K562 (cell line): ENCODE measurements around the gene IPCEF1. TPM values are rescaled to one million over a fixed set of nuclear protein-coding genes. Genes with fewer than 3 reads are reported as not detected.

ENCODE experiments used
- ATAC-seq: fragments of 200-7000 bp; cut with Tn5 transposase; 3 replicates; pipeline ENCODE4 v1.9.1; 2020; ENCODE audit warnings: moderate library complexity
- BruUV-seq: library from RNA; stranded (reverse); fragments of 400-500 nt; replicated peaks from 2 replicates; lab custom pipeline; 2021; lab: Mats Ljungman, UMichigan
- CTCF ChIA-PET: fragments of 300-600 bp; formaldehyde crosslinking; extraction: SDS; loops from one replicate; lab custom pipeline; 2021; ENCODE audit warnings: low intra/inter-chr PET ratio; lab: Yijun Ruan, JAX
- POLR2A ChIA-PET: fragments of 300-600, 350-650 bp; sonication (Branson Sonifier 250); formaldehyde crosslinking; extraction: SDS; loops from one replicate; lab custom pipeline; 2021; ENCODE audit warnings: antibody characterized with exemption, inconsistent platforms; lab: Yijun Ruan, JAX
- DNase-seq, 4 experiments: peaks; one replicate each; pipeline versions ENCODE4 v3.0.0 to v3.0.0-alpha.2; 2011 to 2018; ENCODE audit warnings: low spot score in 3 of 4, mixed read lengths in 3 of 4; ENCODE audit errors: extremely low read depth in 1 of 4
- FAIRE-seq: peaks from 2 replicates; lab custom pipeline; 2011; peaks lifted over from hg19 to GRCh38; lab: Jason Lieb, UNC
- H2AFZ ChIP-seq: 2 replicates; pipeline ENCODE4 v1.6.0; 2011; ENCODE audit warnings: low read depth, low read length, control low read depth, inconsistent platforms
- H3K27ac ChIP-seq: fragments of 200-600 bp; 3 replicates; pipeline ENCODE4 v1.8.0; 2011; ENCODE audit warnings: low read depth, mild to moderate bottlenecking, control low read depth, inconsistent platforms, low read length, moderate library complexity, mixed read lengths; ENCODE audit errors: extremely low read depth
- H3K27me3 ChIP-seq, 2 experiments: fragments of 300-600 bp in 1 of 2; 2 replicates in 1 of 2; 3 replicates in 1 of 2; pipeline versions ENCODE4 v1.6.0 to v1.8.0; 2011; ENCODE audit warnings: inconsistent platforms in 2 of 2, low read length in 2 of 2, mild to moderate bottlenecking in 1 of 2, mixed read lengths in 1 of 2, moderate library complexity in 1 of 2; ENCODE audit not compliant: control insufficient read depth in 2 of 2, insufficient read depth in 2 of 2
- H3K36me3 ChIP-seq: fragments of 300-600 bp; 3 replicates; pipeline ENCODE4 v1.8.0; 2011; ENCODE audit warnings: mild to moderate bottlenecking, low read length, inconsistent platforms; ENCODE audit not compliant: control insufficient read depth, insufficient read depth
- H3K4me1 ChIP-seq, 2 experiments: fragments of 200-600 bp in 1 of 2; replicated peaks in 1 of 2; 2 replicates in 1 of 2; 3 replicates in 1 of 2; pipeline versions ENCODE4 v1.5.1 to v1.8.0; 2011; ENCODE audit warnings: inconsistent platforms in 2 of 2, low read length in 2 of 2, mild to moderate bottlenecking in 1 of 2, mixed read lengths in 1 of 2, moderate library complexity in 1 of 2; ENCODE audit not compliant: control insufficient read depth in 2 of 2, insufficient read depth in 2 of 2
- H3K4me2 ChIP-seq: 2 replicates; pipeline ENCODE4 v1.6.1; 2011; ENCODE audit warnings: low read length, control low read depth, inconsistent platforms, mixed read lengths; ENCODE audit not compliant: insufficient read depth
- H3K4me3 ChIP-seq: fragments of 200-600 bp; sonication (generic), shearing (Covaris generic); 2 replicates; pipeline ENCODE4 v1.5.1; 2016; ENCODE audit warnings: control low read depth, inconsistent platforms
- H3K79me2 ChIP-seq: fragments of 200-600 bp; 3 replicates; pipeline ENCODE4 v1.8.0; 2011; ENCODE audit warnings: low read length, inconsistent platforms; ENCODE audit not compliant: control insufficient read depth, insufficient read depth
- H3K9ac ChIP-seq, 2 experiments: 2 replicates each; pipeline versions ENCODE4 v1.6.0 to v1.6.1; 2011; ENCODE audit warnings: low read depth in 2 of 2, low read length in 2 of 2, control low read depth in 1 of 2, inconsistent platforms in 1 of 2, mild to moderate bottlenecking in 1 of 2, mixed read lengths in 1 of 2; ENCODE audit not compliant: insufficient read depth in 1 of 2
- H3K9me1 ChIP-seq: one replicate; pipeline ENCODE4 v1.6.0; 2011; ENCODE audit warnings: inconsistent platforms, mild to moderate bottlenecking, low read length, moderate library complexity; ENCODE audit not compliant: control insufficient read depth, insufficient read depth
- H3K9me3 ChIP-seq: replicated peaks from 2 replicates; pipeline ENCODE4 v1.5.1; 2011; ENCODE audit warnings: low read depth, low read length, inconsistent platforms; ENCODE audit not compliant: control insufficient read depth, insufficient read depth
- H4K20me1 ChIP-seq: replicated peaks from 2 replicates; pipeline ENCODE4 v1.6.1; 2011; ENCODE audit warnings: low read length, inconsistent platforms, mixed read lengths; ENCODE audit not compliant: control insufficient read depth, insufficient read depth
- ADNP ChIP-seq: fragments of 200-800 bp; sonication (Bioruptor generic); IDR thresholded peaks from 2 replicates; pipeline ENCODE4 v1.6.1; 2016; ENCODE audit warnings: missing genetic modification characterization, missing compliant biosample characterization
- CREM ChIP-seq: IDR thresholded peaks from 2 replicates; pipeline ENCODE4 v1.6.1; 2014; ENCODE audit warnings: antibody characterized with exemption, low read depth
- ERF ChIP-seq: fragments of 450-650 bp; formaldehyde crosslinking; IDR thresholded peaks from 2 replicates; pipeline ENCODE4 v1.4.0; 2020; ENCODE audit warnings: mild to moderate bottlenecking, mixed read lengths
- ETV6 ChIP-seq, 3 experiments: fragments of 150-350 bp in 1 of 3; sonication (generic) in 1 of 3; formaldehyde crosslinking in 1 of 3; IDR thresholded peaks; 2 replicates each; pipeline versions ENCODE4 v1.6.1 to v1.8.0; 2014 to 2022; ENCODE audit warnings: borderline replicate concordance in 2 of 3, low read depth in 2 of 3, antibody characterized with exemption in 1 of 3, low read length in 1 of 3, mild to moderate bottlenecking in 1 of 3, missing genetic modification reagents in 1 of 3
- FOXK2 ChIP-seq, 2 experiments: fragments of 450-650 bp; IDR thresholded peaks in 1 of 2; conservative IDR thresholded peaks in 1 of 2; 2 replicates each; pipeline ENCODE4 v1.6.1; 2016; ENCODE audit warnings: low read depth in 2 of 2, mild to moderate bottlenecking in 1 of 2
- PHB ChIP-seq: fragments of 250-450 bp; sonication (Bioruptor Pico); IDR thresholded peaks from 2 replicates; pipeline ENCODE4 v1.5.0; 2021
- POLR2A ChIP-seq: fragments of 450-650 bp; conservative IDR thresholded peaks from 2 replicates; pipeline ENCODE4 v1.6.1; 2016
- POLR2H ChIP-seq: IDR thresholded peaks from 2 replicates; pipeline ENCODE4 v1.6.1; 2016; ENCODE audit warnings: missing genetic modification characterization, low read depth, mild to moderate bottlenecking, control low read depth, missing compliant biosample characterization, moderate library complexity
- POLR3A ChIP-seq: IDR thresholded peaks from 2 replicates; pipeline ENCODE4 v1.6.1; 2011; ENCODE audit warnings: borderline replicate concordance, mild to moderate bottlenecking, moderate library complexity; ENCODE audit not compliant: insufficient read length, insufficient read depth; ENCODE audit errors: extremely low read depth
- SAFB2 ChIP-seq: fragments of 200-400 bp; formaldehyde crosslinking; IDR thresholded peaks from 2 replicates; pipeline ENCODE4 v1.6.1; 2018; ENCODE audit warnings: borderline replicate concordance, low read length, low read depth, moderate library complexity; ENCODE audit not compliant: severe bottlenecking
- ZNF384 ChIP-seq: IDR thresholded peaks from 2 replicates; pipeline ENCODE4 v1.6.1; 2012; ENCODE audit warnings: low read depth, low read length, improper control_type of control experiment
- ZSCAN29 ChIP-seq: fragments of 450-650 bp; IDR thresholded peaks from 2 replicates; pipeline ENCODE4 v1.6.1; 2017
- WGBS: fragments of 100-300 bp; shearing (Covaris generic); methylation state at CpG from one replicate; pipeline ENCODE4 v1.1.6; 2016; ENCODE audit warnings: low coverage, mixed read lengths; ENCODE audit not compliant: insufficient coverage; ENCODE audit errors: missing lambda C conversion rate; 5-methylcytosine and 5-hydroxymethylcytosine counted together
- in situ Hi-C: fragments of 300-500 bp; cut with MboI; formaldehyde crosslinking; loops from 4 replicates; pipeline ENCODE4 v1.15.0; 2018; ENCODE audit warnings: inconsistent platforms, mixed read lengths
- intact Hi-C: fragments of 100-400 bp; cut with micrococcal nuclease; formaldehyde crosslinking; loops from 2 replicates; pipeline ENCODE4 v1.14.2; 2022
- polyA plus RNA-seq, 8 experiments: library from polyadenylated mRNA; depleted of rRNA in 4 of 8; stranded (reverse) in 5 of 8; unstranded in 3 of 8; fragments of >200 nt; fragmentation: Nextera tagmentation in 2 of 8; fragmentation: Illumina TruSeq in 1 of 8; extraction: Ambion mirVana in 2 of 8; extraction: Trizol in 1 of 8; gene quantifications; 2 replicates each; pipeline versions ENCODE4 v1.2.1 to v1.2.3, GENCODE V29; 2011 to 2014; ENCODE audit warnings: inconsistent platforms in 1 of 8, missing spikeins in 1 of 8
- total RNA-seq, 7 experiments: library from RNA; depleted of rRNA in 6 of 7; stranded (reverse); fragments of >200 nt in 6 of 7; fragmentation: Illumina TruSeq in 2 of 7; extraction: Trizol in 2 of 7; gene quantifications; 2 replicates each; pipeline versions ENCODE4 v1.2.1 to v1.2.3, GENCODE V29; 2011 to 2021; ENCODE audit warnings: low replicate concordance in 1 of 7
- TF ChIP-seq, protein P1 (sequence below), 2 experiments: fragments of 450-650 bp in 1 of 2; sonication (generic) in 1 of 2; formaldehyde crosslinking; conservative IDR thresholded peaks; 2 replicates each; pipeline versions ENCODE4 v1.4.0 to v1.8.1; 2020 to 2022; ENCODE audit warnings: mild to moderate bottlenecking in 1 of 2, missing genetic modification reagents in 1 of 2
- TF ChIP-seq, protein P2 (sequence below): sonication (generic); formaldehyde crosslinking; IDR thresholded peaks from 2 replicates; pipeline ENCODE4 v1.8.0; 2022; ENCODE audit warnings: missing genetic modification reagents, mild to moderate bottlenecking, borderline replicate concordance
- TF ChIP-seq, protein P3 (sequence below): fragments of 250-450 bp; sonication (Bioruptor Pico); IDR thresholded peaks from 2 replicates; pipeline ENCODE4 v1.5.0; 2022; ENCODE audit warnings: mild to moderate bottlenecking

IPCEF1 gene
- total and polyA plus RNA-seq, 9 of the 15 experiments (the other 6 are each of a cell fraction or from before 2014, with no cell fraction given) = 0.14 to 0.18 TPM; not detected in 7

DNA sequence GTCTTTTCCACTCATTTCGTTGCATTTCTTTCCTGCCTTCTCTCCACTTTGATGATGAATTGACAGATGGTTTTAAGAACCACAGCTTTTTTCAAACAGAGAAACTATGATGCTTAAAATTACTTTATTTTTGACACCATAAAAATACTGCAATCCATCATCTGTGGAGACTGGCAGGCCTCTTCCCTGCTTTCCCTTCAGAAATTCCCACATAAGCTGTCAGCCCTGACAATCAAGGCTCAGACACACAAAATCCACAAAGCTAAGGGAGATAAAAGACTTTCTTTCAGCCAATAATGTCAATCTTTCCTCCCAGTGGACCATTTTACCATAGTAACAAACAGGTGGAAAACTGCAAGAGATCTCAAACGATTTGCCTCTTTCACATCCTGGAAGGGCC, 82.4 kb downstream of the IPCEF1 start:
- ChIA-PET POLR2A (interaction anchor here (0.6 kb wide), 1 partner anchor 137 kb away, joined by 3 read pairs; no protein-coding TSS in a partner anchor), CTCF (no interaction called here)
- no peaks in the 10 kb centered on the region for H3K4me1 ChIP-seq
- intact Hi-C loops = no loop called here
- H3K79me2 ChIP-seq = no peaks in the 10 kb centered on the region
- H3K4me3 ChIP-seq = no peak overlapping the region
- H4K20me1 ChIP-seq = no peaks in the 10 kb centered on the region
- BruUV-seq = no TSS peak
- 0% methylated on average over 2 of the region's 2 CpGs for WGBS
- no peak for DNase-seq
- H3K27ac ChIP-seq = no peak overlapping the region
- no peaks in the 10 kb centered on the region for H3K36me3 ChIP-seq
- in situ Hi-C loops = no loop called here
- ATAC-seq = no peak
- H3K9me3 ChIP-seq = no peaks in the 10 kb centered on the region
- no peak for FAIRE-seq
- H2AFZ ChIP-seq = no peak overlapping the region
- H3K9ac ChIP-seq = no peak overlapping the region
- H3K27me3 ChIP-seq = no peaks in the 10 kb centered on the region
- no peak overlapping the region for H3K4me2 ChIP-seq
- H3K9me1 ChIP-seq = no peaks in the 10 kb centered on the region
- TF ChIP-seq POLR3A (no peak), ZNF384 (no peak), ETV6 (IDR thresholded peaks at IDR 0.05; ENCODE audit: borderline replicate concordance in 1 of 2, low read depth in 2 of 2, low read length in 1 of 2) (no peak), ETV6 (CRISPR knock-in tag; IDR thresholded peaks at IDR 0.05; ENCODE audit: borderline replicate concordance) (no peak), ZSCAN29 (no peak), PHB (CRISPR knock-in tag) (no peak), CREM (no peak), ADNP (tag) (no peak), POLR2H (no peak), ERF (CRISPR knock-in tag) (no peak), SAFB2 (no peak), POLR2A (no peak), FOXK2 (conservative IDR thresholded peaks at IDR 0.05 in 1 of 2, IDR thresholded peaks at IDR 0.05 in 1 of 2; ENCODE audit: low read depth in 2 of 2) (no peak)
- TF ChIP-seq, protein P1, sequence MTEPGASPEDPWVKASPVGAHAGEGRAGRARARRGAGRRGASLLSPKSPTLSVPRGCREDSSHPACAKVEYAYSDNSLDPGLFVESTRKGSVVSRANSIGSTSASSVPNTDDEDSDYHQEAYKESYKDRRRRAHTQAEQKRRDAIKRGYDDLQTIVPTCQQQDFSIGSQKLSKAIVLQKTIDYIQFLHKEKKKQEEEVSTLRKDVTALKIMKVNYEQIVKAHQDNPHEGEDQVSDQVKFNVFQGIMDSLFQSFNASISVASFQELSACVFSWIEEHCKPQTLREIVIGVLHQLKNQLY (CRISPR knock-in tag; conservative IDR thresholded peaks at IDR 0.05) = no peak
- TF ChIP-seq, protein P2, sequence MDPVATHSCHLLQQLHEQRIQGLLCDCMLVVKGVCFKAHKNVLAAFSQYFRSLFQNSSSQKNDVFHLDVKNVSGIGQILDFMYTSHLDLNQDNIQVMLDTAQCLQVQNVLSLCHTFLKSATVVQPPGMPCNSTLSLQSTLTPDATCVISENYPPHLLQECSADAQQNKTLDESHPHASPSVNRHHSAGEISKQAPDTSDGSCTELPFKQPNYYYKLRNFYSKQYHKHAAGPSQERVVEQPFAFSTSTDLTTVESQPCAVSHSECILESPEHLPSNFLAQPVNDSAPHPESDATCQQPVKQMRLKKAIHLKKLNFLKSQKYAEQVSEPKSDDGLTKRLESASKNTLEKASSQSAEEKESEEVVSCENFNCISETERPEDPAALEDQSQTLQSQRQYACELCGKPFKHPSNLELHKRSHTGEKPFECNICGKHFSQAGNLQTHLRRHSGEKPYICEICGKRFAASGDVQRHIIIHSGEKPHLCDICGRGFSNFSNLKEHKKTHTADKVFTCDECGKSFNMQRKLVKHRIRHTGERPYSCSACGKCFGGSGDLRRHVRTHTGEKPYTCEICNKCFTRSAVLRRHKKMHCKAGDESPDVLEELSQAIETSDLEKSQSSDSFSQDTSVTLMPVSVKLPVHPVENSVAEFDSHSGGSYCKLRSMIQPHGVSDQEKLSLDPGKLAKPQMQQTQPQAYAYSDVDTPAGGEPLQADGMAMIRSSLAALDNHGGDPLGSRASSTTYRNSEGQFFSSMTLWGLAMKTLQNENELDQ (CRISPR knock-in tag) = no peak
- TF ChIP-seq, protein P3, sequence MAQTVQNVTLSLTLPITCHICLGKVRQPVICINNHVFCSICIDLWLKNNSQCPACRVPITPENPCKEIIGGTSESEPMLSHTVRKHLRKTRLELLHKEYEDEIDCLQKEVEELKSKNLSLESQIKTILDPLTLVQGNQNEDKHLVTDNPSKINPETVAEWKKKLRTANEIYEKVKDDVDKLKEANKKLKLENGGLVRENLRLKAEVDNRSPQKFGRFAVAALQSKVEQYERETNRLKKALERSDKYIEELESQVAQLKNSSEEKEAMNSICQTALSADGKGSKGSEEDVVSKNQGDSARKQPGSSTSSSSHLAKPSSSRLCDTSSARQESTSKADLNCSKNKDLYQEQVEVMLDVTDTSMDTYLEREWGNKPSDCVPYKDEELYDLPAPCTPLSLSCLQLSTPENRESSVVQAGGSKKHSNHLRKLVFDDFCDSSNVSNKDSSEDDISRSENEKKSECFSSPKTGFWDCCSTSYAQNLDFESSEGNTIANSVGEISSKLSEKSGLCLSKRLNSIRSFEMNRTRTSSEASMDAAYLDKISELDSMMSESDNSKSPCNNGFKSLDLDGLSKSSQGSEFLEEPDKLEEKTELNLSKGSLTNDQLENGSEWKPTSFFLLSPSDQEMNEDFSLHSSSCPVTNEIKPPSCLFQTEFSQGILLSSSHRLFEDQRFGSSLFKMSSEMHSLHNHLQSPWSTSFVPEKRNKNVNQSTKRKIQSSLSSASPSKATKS (CRISPR knock-in tag) = no peak
